ENCODE measurements around the gene KLHL26.

Gene KLHL26

GRCh38 chr19:18651733-18652132 lies 14.9 kb downstream of the KLHL26 start:
- no peak overlapping the region for H3K27ac ChIP-seq (ENCODE audit: low read length)
- no peak overlapping the region for H3K4me2 ChIP-seq (ENCODE audit: low read length)
- peaks cover under 1% of the 10 kb centered on the region for H3K4me1 ChIP-seq (ENCODE audit: low read length)
- H3K9ac ChIP-seq (ENCODE audit: low read length) = no peak overlapping the region
- H3K79me2 ChIP-seq (ENCODE audit: low read length) = no peaks in the 10 kb centered on the region
- H2AFZ ChIP-seq (ENCODE audit: low read depth, low read length) = no peak overlapping the region
- TF ChIP-seq EZH2phosphoT487 (IDR thresholded peaks at IDR 0.05; ENCODE audit: low read depth) = no peak
- TF ChIP-seq, protein P1, sequence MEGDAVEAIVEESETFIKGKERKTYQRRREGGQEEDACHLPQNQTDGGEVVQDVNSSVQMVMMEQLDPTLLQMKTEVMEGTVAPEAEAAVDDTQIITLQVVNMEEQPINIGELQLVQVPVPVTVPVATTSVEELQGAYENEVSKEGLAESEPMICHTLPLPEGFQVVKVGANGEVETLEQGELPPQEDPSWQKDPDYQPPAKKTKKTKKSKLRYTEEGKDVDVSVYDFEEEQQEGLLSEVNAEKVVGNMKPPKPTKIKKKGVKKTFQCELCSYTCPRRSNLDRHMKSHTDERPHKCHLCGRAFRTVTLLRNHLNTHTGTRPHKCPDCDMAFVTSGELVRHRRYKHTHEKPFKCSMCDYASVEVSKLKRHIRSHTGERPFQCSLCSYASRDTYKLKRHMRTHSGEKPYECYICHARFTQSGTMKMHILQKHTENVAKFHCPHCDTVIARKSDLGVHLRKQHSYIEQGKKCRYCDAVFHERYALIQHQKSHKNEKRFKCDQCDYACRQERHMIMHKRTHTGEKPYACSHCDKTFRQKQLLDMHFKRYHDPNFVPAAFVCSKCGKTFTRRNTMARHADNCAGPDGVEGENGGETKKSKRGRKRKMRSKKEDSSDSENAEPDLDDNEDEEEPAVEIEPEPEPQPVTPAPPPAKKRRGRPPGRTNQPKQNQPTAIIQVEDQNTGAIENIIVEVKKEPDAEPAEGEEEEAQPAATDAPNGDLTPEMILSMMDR (IDR thresholded peaks at IDR 0.05; ENCODE audit: low read depth, low read length) = no peak
- H3K27me3 ChIP-seq (ENCODE audit: low read depth, low read length) = no peaks in the 10 kb centered on the region
- H3K4me3 ChIP-seq (ENCODE audit: low read length) = no peak overlapping the region
- no peaks in the 10 kb centered on the region for H3K36me3 ChIP-seq (replicated peaks; ENCODE audit: low read depth, low read length)
- H4K20me1 ChIP-seq (ENCODE audit: insufficient read depth, low read length) = peaks cover 60% of the 10 kb centered on the region
- no peaks in the 10 kb centered on the region for H3K9me3 ChIP-seq (ENCODE audit: insufficient read depth, low read length)

DNA sequence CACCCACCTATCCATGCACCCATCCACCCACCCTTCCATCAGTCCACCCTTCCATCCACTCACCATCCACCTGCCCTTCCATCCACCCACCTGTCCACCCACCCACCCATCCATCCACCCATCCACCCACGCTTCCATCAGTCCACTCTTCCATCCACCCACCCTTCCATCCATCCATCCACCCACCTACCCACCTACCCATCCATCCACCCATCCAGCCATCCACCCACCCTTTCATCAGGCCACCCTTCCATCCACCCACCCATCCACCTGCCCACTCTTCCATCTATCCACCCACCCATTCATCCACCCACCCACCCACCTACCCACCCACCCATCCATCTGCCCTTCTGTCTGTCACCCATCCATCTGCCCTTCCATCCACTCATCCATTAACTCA lies 17.0 kb downstream of the KLHL26 start:
- H4K20me1 ChIP-seq (ENCODE audit: insufficient read depth, low read length) = peaks cover 57% of the 10 kb centered on the region
- H3K9me3 ChIP-seq (ENCODE audit: insufficient read depth, low read length) = no peaks in the 10 kb centered on the region
- TF ChIP-seq, protein P1 (IDR thresholded peaks at IDR 0.05; ENCODE audit: low read depth, low read length) = no peak
- no peak for TF ChIP-seq EZH2phosphoT487 (IDR thresholded peaks at IDR 0.05; ENCODE audit: low read depth)
- H3K79me2 ChIP-seq (ENCODE audit: low read length) = peaks cover 4% of the 10 kb centered on the region
- no peak overlapping the region for H3K4me2 ChIP-seq (ENCODE audit: low read length)
- peaks cover 22% of the 10 kb centered on the region for H3K4me1 ChIP-seq (ENCODE audit: low read length)
- peaks cover 18% of the 10 kb centered on the region; the same call in 1 of the 2 replicates for H3K27me3 ChIP-seq (ENCODE audit: low read depth, low read length)
- no peak overlapping the region for H3K4me3 ChIP-seq (ENCODE audit: low read length)
- H3K36me3 ChIP-seq (replicated peaks; ENCODE audit: low read depth, low read length) = no peaks in the 10 kb centered on the region
- no peak overlapping the region for H2AFZ ChIP-seq (ENCODE audit: low read depth, low read length)
- H3K9ac ChIP-seq (ENCODE audit: low read length) = no peak overlapping the region
- H3K27ac ChIP-seq (ENCODE audit: low read length) = no peak overlapping the region

DNA sequence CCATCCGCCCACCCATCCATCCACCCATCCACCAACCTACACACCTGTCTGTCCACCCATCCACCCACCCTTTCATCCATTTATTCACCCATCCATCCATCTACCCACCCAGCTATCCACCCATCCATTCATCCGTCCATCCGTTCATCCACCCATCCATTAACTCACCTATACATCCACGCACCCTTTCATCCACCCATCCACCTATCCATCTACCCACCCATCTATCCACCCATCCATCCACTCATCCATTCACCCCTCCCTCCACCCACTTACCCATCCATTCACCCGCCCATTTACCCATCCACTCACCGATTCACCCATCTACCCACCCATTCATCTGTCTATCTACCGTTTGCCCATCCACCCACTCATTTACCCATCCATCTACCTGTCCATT lies 17.6 kb downstream of the KLHL26 start:
- H3K9me3 ChIP-seq (ENCODE audit: insufficient read depth, low read length) = no peaks in the 10 kb centered on the region
- H3K36me3 ChIP-seq (replicated peaks; ENCODE audit: low read depth, low read length) = no peaks in the 10 kb centered on the region
- H2AFZ ChIP-seq (ENCODE audit: low read depth, low read length) = no peak overlapping the region
- H3K4me1 ChIP-seq (ENCODE audit: low read length) = peaks cover 28% of the 10 kb centered on the region
- TF ChIP-seq, protein P1 (IDR thresholded peaks at IDR 0.05; ENCODE audit: low read depth, low read length) = no peak
- no peak for TF ChIP-seq EZH2phosphoT487 (IDR thresholded peaks at IDR 0.05; ENCODE audit: low read depth)
- H3K4me2 ChIP-seq (ENCODE audit: low read length) = no peak overlapping the region
- H3K79me2 ChIP-seq (ENCODE audit: low read length) = peaks cover 4% of the 10 kb centered on the region
- no peak overlapping the region for H3K9ac ChIP-seq (ENCODE audit: low read length)
- no peak overlapping the region for H3K27ac ChIP-seq (ENCODE audit: low read length)
- H4K20me1 ChIP-seq (ENCODE audit: insufficient read depth, low read length) = peaks cover 53% of the 10 kb centered on the region
- H3K27me3 ChIP-seq (ENCODE audit: low read depth, low read length) = peaks cover 21% of the 10 kb centered on the region; the same call in 1 of the 2 replicates
- H3K4me3 ChIP-seq (ENCODE audit: low read length) = no peak overlapping the region

DNA sequence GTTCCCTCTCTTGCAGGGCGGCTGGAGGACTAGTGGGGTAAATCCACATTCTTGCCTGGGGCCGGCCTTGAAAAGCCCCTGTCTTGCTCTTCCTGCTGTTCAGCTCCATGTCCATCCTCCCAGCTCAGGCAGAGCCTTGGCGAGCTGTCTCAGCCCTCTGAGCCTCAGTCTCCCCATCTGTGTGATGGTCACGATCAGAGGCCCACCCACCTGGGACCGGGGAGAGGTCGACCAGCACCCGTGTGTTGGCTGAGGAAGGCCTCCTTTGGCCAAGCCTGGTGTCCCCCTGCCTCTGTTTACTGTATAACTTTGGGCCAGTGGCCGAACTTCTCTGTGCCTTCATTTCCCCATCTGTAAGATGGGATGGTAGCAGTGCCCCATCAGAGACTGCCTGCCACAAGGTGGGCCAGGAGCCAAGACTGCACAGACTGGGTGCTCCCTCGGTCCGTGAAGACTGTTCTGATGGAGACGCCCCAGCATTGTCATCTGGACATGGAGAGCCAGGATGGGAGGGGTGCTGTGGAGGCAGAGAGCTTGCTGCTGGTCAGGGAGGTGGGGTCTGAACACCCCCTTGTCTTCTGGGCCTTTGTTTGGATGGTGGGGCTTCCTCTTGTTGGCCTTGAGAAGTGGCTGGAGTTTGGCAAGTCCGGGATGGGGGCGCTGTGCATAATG lies 18.5 kb downstream of the KLHL26 start:
- no peak overlapping the region for H3K27ac ChIP-seq (ENCODE audit: low read length)
- no peaks in the 10 kb centered on the region for H3K9me3 ChIP-seq (ENCODE audit: insufficient read depth, low read length)
- H3K4me3 ChIP-seq (ENCODE audit: low read length) = no peak overlapping the region
- peaks cover 34% of the 10 kb centered on the region for H3K4me1 ChIP-seq (ENCODE audit: low read length)
- H4K20me1 ChIP-seq (ENCODE audit: insufficient read depth, low read length) = peaks cover 57% of the 10 kb centered on the region
- no peak overlapping the region for H3K4me2 ChIP-seq (ENCODE audit: low read length)
- H2AFZ ChIP-seq (ENCODE audit: low read depth, low read length) = no peak overlapping the region
- H3K27me3 ChIP-seq (ENCODE audit: low read depth, low read length) = peaks cover 21% of the 10 kb centered on the region; the same call in 1 of the 2 replicates
- peaks cover 4% of the 10 kb centered on the region for H3K79me2 ChIP-seq (ENCODE audit: low read length)
- TF ChIP-seq EZH2phosphoT487 (IDR thresholded peaks at IDR 0.05; ENCODE audit: low read depth) = no peak
- TF ChIP-seq, protein P1 (IDR thresholded peaks at IDR 0.05; ENCODE audit: low read depth, low read length) = no peak; the same call in 1 of the 2 replicates
- H3K36me3 ChIP-seq (replicated peaks; ENCODE audit: low read depth, low read length) = no peaks in the 10 kb centered on the region
- no peak overlapping the region for H3K9ac ChIP-seq (ENCODE audit: low read length)
